Effector CD8-positive, alpha-beta T cell (primary cell): ENCODE data around the gene PTH.

Experiments
- DNase-seq: peaks from one replicate; lab custom pipeline; 2025; lab: John Stamatoyannopoulos, UW

Gene PTH

DNA sequence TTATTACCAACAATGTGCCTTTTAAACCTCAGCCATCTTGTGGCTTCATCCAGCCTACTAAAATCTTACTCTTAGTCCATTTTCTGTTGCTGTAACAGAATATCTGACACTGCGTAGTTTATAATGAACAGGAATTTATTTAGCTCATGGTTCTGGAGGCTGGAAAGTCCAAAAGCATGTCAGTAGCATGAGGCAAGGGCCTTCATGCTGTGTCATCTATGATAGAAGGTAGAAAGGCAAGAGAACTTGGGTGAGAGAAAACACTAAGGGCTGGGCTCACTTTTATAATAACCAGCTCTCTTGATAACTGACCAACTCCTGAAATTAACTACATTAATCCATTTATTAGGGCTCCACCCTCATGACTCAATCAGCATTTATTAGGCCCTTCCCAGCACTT, 46.3 kb downstream of the PTH start:
- DNase-seq = no peak

DNA sequence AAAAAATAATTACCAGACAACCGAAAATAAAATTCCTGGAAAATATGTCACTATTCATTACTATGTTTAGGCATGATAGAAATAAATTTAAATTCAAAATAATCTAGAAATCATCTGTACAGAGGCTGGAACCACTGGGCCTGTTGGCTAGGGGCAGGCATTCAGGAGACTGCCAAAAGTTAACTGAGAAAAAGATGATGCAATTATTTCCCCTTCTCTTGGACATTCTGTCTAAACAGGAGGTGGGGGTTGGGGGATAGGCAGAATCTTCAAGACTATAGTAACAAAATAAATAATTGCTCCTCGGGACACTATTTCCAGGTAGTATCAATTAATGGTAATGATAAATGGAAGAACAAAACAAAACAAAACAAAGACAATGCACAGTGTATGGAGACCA, 46.9 kb downstream of the PTH start:
- no peak for DNase-seq

DNA sequence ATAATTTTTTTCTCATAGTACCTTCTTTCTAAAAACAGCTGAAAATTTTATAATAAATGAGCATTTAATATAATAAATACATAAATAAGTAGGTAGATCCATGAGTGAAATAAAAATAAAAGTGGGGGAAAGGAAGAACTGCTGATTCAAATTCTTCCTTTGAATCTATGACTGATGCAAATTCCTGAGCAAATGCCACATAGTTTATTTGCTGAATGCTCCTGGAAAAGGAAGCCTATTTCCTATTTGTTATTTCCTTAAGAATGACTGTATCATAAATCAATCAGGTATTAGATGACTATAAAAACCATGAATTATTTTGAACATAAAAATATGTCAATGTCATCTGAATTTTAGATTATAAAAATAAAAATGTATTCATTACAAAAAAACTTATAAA, 49.4 kb downstream of the PTH start:
- DNase-seq = no peak

DNA sequence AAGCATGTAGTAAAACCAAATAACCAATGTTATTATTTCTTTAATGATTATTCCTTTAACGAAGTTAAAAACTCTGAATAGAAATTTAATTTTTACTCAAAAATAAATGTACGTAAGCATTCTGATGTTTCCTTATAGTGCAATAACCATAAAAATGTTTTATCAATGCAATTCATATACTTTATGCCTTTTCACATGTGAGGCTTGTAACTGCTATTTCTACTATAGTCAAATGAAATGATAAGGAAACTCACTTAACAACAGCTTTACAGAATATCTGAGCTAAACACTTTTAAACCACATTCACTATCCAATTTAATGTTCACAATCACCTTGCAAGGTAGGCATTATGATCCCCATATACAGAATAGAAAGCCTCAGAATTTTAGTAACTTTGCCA, 50.2 kb downstream of the PTH start:
- no peak for DNase-seq
